HG03064 (cell line): ENCODE measurements around the gene CLCN4.

Source experiments
- ATAC-seq: cut with Tn5 transposase; IDR thresholded peaks from one replicate; pipeline ENCODE4 v1.9.1; 2021; ENCODE audit warnings: low read depth; ENCODE audit not compliant: unreplicated experiment

CLCN4 gene

DNA sequence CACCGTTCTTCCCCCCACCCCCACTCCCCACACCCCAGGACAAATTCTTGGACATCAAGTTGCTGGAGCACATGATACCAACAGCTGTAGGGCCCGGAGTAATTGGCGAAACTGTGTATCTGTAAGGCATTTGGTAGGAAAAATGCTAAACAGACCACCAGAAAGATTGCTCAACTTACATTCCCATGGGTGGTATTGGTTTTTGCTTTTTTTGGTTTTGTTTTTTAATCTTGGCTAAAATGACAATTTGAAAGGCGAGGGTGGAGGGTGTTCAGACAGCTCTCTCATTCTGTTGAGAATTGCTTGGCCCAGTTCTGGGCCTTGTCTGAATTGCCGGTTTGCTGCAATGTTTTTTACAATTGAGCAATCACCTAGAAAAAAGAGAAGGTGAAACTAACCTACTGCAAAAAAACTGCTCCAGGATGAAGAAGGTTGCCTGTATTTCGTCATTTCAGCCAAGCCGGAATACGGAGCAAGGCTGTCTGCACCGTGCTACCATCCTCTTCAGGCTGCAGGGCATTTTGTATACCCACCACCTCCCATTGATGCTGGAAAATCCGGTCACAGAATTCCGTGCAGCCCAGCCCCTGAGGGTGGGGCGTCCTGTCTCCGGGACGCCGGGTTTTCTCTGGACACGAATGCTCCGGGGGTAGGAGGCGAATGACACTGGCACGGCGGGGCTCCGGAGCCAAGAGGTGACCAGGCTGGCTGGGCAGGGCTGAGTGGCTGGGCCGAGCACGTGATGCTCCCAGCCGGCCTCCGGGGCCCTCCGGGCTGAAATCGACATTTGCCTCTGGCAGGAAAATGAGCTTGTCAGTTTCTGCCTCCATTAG is at the start of gene CLCN4:
Gene CLCN4, plus strand, starts transcription at position 777 of the 833 bp plus-strand sequence. CDS start 28,058 bp downstream, outside the sequence.
- ATAC-seq: peak; percentile 69

DNA sequence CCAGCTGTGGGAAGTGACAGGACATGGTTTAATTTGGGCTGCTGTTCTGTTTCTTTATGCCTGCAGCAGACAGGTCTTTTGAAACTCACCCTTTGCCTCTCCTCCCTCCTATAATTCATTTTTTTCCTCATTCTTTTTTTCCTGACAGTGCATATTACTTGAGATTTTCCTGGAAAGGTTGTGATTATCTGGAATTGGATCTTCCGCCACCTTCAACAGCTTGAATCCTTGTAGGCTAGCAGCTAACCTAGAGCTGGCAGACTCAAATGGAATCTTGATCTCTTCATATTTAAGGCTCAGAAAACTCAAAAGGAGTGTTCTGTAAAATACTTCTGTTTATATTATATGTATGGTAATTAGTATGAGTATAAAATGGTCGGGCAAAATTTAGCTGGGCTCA is 49.3 kb upstream of the CLCN4 start:
- ATAC-seq: no peak

DNA sequence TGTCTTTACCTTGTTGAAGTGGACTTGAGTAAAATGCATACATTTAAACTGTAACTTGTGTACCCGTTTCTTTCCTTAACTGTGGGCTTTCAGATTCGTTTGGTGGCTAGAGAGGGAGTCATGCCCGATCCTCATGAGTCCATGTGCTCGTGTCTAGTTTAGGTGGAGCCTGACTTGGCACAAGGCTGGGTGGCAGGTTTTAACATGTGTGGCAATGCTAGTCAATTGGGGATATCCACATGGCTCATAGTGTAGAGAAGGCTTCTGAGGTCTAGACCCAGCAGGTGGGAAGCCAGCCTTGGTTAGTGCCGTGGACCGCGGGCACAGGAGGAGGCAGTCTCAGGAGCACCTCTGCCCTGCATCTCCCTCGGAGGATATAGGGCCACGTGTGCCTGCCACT is 48.5 kb upstream of the CLCN4 start:
- ATAC-seq: no peak

DNA sequence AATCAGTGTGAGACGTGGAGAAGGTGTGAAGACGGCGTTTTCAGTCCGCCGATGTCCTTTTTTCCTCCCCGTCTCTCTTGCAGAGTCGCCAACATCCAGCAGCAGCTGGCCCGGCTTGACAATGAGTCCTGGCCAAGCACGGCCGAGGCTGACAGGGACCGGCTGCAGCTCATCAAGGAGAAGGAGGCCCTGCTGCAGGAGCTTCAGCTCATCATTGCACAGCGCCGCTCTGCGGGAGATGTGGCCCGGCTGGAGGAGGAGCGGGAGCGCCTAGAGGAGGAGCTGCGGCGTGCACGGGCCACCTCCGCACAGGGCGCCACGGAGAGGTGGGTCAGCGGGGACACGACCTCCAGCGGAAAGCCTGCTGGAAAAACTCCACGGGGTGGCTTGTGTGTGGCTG is 47.1 kb upstream of the CLCN4 start:
- ATAC-seq: no peak

DNA sequence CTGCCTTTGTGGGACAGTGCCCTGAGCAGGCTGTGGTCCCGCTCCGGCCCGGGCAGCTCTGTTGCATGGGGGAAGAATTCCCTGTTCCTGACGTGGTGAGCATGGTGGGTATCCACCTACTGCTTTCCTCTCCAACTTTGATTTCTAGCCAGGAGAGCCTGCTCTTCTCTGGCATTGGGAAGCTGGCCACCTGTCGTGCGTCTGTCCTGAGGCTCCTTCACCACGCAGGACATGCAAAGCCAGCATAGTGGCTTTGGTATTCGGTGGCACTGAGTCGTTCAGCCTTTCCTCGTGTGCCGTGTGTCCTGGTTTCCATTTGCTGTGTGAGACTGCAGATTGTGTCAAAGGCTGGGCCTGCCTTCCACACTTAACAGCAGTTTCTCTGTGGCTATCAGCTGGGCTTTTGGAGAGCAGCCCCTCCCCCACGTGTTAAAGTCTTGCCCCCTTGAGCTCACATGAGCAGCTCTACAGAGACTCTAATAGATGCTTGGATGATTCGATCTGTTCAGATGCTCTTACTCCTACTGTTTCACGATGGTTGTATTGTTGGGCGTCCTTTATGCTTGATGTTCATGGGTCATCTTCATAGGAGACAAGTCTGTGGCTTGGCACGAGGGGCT is 46.3 kb upstream of the CLCN4 start:
- no peak for ATAC-seq

DNA sequence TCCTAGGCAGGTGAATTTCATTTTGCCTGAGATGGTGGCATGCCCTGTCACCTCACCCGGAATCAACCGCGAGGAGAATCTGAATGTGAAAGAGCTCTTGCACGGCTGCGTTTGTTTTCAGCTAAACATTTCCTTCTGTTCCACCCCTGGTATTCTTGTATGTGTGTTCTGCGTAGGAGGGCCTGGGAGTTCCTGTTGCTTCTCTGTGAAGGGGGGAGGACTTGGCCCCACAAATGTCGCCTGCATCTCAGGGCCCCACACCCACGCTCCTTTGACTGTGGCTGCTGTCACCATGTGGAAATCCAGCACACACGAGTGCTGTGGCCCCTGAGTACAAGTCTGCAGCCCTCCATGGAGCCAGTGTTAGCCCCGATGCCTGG is 45.8 kb upstream of the CLCN4 start:
- peak; percentile 43 for ATAC-seq

DNA sequence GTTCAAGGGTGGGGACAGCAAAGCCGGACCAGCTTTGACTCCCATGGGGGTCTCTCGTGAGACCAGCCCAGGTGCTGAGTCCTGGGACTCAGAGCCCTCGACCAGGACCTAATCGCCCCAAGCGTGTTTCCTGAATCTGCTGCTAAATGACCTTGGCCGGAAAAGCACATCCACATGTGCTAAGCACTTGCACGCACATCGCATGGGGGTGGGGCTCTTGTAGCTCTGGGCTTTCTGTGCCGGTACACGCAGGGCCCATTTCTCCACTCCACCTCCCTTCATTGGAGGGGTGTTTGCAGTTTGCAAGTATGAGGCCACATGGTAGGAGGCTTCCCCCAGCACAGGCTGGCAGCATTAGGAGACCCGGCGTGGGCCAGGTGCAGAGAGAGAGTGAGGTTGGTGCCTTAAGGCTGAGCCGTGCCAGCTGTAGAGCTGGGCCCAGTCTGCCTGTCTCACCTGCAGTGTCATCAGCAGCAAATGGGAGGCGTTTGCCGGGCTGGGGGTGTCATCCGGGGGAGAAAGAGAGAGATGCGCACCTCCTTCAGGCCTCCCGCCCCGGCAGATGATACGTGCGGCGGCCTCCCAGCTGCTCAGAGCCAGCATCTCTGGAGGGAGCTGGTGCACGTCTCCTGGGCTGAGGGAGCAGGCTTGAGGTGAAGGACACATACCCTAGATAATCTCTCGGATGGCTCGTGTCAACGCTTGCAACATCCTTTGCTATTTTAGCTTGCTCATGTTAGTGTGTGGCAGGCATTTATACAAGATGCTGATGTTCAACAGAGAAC is 45.2 kb upstream of the CLCN4 start:
- peak; percentile 35 for ATAC-seq

DNA sequence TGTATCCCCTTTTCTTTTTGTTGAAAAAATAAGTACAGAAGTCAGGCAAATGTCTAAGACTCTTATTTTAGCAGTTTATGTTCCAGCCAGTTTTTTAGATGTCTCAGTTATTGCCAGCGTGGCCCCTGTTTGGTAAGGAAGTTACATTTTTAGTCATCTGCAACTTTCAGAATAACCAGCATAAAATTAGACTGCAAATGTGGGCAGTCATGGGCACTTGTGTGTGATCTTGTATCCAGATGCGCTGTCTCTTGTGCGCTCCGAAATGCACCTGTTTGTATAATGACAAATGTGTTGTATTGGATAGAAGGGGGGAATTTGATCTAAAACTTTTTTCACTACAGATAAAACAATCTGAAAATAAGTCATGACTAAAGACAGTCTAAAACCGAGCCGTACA is 44.3 kb upstream of the CLCN4 start:
- ATAC-seq: peak; percentile 41

DNA sequence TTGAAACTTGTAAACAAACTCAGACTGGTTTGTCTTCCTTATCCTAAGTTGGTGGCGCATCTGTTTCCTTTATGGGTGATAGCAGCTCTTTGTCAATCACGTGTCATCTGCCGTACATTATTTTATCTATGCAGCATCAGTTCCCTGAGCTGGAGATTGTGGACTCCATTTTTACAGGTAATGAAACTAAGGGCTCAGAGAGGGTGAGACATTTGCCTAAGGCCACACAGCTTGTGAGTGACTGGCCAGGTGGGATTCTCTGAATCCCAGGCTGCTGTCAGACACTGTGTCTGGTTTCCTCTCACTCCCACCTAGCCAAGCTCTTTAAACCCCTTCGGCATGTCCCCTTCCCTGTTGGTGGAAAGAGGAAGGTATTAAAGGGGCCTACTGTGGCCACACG is 41.7 kb upstream of the CLCN4 start:
- ATAC-seq: no peak

DNA sequence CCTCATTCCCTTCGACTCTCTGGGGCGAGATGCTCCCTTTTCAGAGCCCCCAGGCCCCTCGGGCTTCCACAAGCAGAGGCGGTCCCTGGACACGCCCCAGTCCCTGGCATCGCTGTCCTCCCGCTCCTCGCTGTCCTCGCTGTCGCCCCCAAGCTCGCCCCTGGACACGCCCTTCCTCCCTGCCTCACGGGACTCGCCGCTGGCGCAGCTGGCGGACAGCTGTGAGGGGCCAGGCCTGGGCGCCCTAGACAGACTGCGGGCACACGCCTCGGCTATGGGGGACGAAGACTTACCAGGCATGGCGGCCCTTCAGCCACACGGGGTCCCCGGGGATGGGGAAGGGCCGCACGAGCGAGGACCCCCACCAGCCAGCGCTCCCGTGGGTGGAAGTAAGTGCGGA is 39.5 kb upstream of the CLCN4 start:
- no peak for ATAC-seq

DNA sequence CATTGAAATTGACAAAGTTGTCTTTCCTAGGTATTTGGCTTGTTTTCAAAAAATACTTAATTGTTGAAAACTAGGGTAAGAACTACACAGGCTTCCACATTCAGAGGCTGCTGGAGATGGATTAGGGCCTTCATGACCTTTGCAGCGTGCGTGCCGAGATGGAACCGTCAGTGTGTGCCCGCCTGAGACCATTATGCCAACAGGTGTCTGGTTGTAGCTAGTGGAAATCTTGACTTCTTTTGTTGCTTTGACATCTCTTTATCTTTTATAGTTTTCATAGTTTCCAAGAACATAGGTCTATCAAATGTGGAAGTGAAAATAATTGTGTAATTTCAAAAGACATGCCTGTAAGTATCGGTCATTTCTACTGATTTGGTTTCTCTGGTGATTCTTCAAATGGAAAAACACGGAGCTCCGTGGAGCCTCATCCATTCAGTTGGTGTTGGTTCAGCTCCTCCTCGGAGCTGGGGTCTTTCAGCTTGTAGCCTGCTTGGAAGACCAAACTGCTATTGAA is 38.9 kb upstream of the CLCN4 start:
- ATAC-seq: no peak

DNA sequence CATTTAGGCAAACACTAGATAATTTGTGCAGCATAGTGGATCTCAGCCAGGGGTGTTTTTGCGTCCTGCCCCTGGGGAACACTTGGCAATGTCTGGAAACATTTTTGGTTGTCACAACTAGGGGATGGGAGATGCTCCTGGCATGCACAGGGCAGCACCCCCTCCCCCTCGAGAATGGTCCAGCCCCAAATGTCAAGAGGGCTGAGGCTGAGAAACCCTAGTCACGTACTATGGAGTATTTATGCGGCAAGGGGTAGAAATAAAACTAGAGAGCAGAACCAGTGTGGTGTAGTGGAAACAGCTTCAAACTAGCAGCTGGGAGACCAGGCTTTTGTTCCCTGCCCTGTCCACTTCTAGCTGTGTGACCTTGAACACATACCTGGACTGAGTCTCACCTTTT is 38.2 kb upstream of the CLCN4 start:
- no peak for ATAC-seq

DNA sequence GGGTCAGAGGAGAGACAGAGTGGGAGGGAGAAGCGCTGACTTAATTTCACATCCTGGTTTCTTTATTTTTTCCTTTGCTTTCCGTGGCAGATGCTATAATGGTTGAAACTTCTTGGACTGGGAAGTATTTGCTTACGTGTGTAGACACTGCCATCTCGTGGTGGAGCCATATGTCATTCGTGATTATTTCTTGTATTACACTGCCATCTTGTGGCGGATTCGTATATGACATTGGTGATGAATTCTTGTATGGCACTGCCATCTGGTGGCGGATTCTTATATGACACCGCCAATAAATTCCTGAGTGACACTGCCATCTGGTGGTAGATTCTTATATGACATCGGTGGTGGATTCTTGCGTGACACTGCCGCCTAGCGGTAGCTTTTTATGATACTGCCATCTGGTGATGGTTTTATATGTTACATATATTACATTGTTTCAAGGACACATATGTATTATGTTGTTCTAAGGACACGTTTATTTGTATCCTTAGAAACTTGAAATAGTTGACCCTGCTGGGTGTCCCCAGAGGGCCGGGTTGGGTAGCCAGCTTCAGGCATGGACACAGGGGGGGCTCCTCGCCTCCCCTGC is 37.3 kb upstream of the CLCN4 start:
- peak; percentile 48 for ATAC-seq

DNA sequence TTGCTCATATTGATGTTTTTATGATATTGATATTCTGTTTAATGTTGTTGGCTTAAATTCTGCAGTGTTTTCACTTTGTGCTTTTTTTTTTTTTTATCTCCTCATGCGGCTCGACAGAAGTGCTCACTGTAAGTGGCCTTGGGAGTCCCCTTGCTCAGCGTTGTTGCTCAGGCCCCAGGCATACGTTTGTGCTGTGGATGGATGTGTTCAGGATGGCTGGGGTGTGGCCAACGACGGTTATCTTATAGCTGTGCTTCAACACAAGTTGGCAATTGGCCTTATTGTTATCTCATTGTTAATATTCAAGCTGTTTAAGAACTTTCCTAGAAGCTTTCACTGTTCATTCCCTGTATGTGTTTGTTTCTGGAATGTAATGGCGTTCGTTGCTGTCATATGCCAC is 36.4 kb upstream of the CLCN4 start:
- no peak for ATAC-seq

DNA sequence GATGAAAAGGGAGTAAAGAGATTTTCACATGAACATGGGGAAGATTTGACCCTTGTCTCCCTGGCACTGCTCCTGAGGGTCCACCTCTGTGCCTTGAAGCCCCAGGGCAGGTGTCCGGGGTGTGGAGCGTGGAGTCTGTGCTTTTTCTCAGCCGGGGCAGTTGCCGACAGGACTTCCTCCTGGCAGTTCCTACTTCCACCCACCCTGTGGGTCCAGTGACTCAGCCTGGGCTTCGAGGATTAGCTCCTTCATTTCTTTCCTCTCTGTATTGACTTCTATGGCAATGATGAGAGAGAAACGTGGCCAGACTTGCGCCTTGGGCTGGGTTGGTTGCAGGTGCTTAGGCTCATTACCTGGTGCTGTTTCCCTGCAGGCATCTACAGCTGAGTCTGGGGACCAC is 35.9 kb upstream of the CLCN4 start:
- ATAC-seq: no peak

DNA sequence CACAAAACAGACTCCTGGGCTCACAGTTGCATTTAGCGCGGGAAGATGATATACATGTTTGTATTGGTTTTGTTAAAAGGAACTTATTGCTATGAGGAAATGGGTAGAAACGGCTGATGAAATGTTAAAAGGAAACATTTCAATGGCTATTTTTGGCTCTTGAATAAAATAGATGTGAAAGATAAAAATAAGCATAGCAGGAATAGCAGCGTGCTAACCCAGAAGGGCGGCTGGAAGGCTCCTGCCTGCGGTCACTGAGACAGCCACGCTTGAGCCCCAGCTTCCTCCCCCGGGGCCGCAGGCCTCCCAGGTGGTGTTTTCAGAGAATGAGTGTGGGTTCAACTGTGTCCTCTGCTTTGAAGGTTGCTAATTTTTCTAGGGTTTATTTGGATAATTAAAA is 35.0 kb upstream of the CLCN4 start:
- peak; percentile 85 for ATAC-seq

DNA sequence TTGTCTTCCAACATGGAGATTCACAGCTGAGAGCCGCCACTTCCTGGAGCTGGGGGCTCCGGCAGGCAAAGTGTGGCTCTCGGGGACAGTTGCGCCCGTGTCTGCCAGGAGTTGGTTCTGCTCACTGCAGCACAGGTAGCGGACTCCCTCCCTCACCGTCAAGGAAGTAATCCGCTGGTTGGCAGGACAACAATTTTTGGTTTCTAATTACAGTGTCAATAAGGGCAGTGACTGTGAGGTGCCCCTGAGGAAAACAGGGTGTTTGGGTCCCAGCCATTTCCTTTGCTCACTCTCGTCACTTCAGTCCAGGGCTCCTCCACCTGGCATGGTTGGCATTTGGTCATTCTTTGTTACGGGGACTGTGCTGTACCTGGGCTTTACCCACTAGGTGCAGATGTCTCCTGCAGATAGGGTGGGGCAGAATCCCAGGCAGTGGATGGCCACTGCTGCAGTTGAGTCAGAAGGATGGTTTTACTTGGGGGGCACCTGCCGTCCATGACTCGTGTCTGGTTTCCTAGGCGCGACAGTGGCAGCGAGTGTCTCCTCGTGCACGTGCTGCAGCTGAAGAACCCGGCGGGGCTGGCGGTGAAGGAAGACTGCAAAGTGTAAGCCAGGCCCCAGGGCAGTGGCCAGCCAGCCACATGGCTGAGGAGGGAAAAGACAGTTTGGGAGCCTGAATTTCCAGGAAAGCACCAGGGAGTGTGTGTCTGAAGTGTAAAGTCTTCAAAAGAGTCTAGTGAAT is 32.1 kb upstream of the CLCN4 start:
- no peak for ATAC-seq

DNA sequence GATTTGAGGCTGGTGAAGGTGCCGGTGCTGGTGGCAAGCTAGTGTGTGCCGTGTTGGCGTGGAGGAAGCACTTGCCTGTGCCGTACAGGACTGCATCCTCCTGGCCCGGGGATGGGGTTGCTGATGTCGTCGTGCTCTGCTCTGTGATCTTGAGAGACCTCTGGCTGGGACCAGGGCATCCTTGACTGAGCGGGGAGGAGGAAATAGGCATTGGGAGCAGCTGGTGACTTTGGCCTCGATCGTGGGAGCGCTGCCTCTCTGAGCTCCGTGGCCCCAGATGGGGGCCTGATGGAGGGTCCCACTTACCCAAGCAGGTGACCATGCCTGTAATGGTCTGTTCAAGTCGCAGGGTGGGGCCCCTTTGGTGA is 31.5 kb upstream of the CLCN4 start:
- ATAC-seq: no peak

DNA sequence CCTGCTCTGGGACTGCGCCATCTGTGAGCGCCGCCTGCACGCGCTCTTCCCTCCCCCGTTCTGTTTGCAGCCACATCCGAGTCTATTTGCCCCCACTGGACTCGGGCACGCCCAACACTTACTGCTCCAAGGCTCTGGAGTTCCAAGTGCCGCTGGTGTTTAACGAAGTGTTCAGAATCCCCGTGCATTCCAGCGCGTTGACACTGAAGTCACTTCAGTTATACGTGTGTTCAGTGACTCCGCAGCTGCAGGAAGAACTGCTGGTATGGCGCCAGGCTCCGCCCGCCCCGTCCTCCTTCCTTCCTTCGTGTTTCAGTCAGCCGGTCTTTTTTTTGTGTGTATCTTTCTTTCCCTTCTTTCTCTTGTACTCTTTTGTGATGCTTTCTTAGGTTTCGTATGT is 30.7 kb upstream of the CLCN4 start:
- ATAC-seq: no peak

DNA sequence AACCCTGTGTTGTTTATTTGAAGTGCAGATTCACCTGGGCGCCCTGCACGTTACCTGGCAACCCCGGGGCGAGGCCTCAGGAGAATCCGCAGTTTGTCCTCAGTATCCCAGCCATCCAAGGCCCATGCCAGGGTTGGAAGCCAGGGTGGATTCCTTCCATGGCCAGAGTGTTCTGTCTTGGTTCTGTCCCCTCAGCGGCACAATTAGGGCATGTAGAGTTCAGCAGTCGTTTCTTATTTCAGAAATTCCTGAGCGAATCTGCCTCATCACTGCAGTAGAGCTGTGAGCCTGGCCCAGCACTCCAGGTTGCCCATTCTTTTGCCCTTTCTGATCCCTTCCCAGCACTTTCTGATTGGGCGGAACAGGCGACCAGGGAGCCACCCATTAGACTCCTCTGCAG is 29.9 kb upstream of the CLCN4 start:
- no peak for ATAC-seq
